ENCODE results near the gene TBCK.

GRCh38 chr4:106105697-106106096, 210.3 kb downstream of the TBCK start:
- TF ChIP-seq POLR2A (IDR thresholded peaks at IDR 0.05) (no peak), CTCF (IDR thresholded peaks at IDR 0.05) (no peak)

Data from suprapubic skin (tissue), 3 donors.